H9 (cell line): ENCODE measurements around the gene ATP8B4. TPM values are rescaled to one million over a fixed set of nuclear protein-coding genes. Genes with fewer than 3 reads are reported as not detected.

Source experiments
- DNase-seq: peaks from one replicate; pipeline ENCODE4 v3.0.0-alpha.2; 2017
- H2AFZ ChIP-seq: one replicate; pipeline ENCODE4 v1.6.1; 2013; ENCODE audit warnings: mild to moderate bottlenecking, low read length, control low read depth, moderate library complexity
- H2AK5ac ChIP-seq: 2 replicates; pipeline ENCODE4 v1.6.1; 2013; ENCODE audit warnings: low read length, control low read depth, mixed read lengths; ENCODE audit not compliant: insufficient read length
- H2BK120ac ChIP-seq: one replicate; pipeline ENCODE4 v1.6.1; 2013; ENCODE audit warnings: low read depth, mild to moderate bottlenecking, low read length, control low read depth, inconsistent platforms; ENCODE audit not compliant: poor library complexity, severe bottlenecking
- H2BK12ac ChIP-seq: 2 replicates; pipeline ENCODE4 v1.6.1; 2013; ENCODE audit warnings: low read length, control low read depth, mixed read lengths, low read depth; ENCODE audit not compliant: insufficient read length
- H2BK15ac ChIP-seq: 2 replicates; pipeline ENCODE4 v1.6.1; 2013; ENCODE audit warnings: low read depth, low read length, control low read depth
- H2BK20ac ChIP-seq: one replicate; pipeline ENCODE4 v1.6.1; 2013; ENCODE audit warnings: low read depth, mild to moderate bottlenecking, low read length, control low read depth, inconsistent platforms; ENCODE audit not compliant: poor library complexity, severe bottlenecking
- H2BK5ac ChIP-seq: 2 replicates; pipeline ENCODE4 v1.6.1; 2013; ENCODE audit warnings: low read length, control low read depth, mixed read lengths; ENCODE audit not compliant: insufficient read length
- H3K14ac ChIP-seq: 2 replicates; pipeline ENCODE4 v1.6.1; 2013; ENCODE audit warnings: low read length, control low read depth; ENCODE audit not compliant: insufficient read depth
- H3K18ac ChIP-seq: 2 replicates; pipeline ENCODE4 v1.6.1; 2013; ENCODE audit warnings: low read depth, mild to moderate bottlenecking, mixed read lengths, low read length, control low read depth; ENCODE audit not compliant: insufficient read length
- H3K23ac ChIP-seq: 2 replicates; pipeline ENCODE4 v1.6.1; 2013; ENCODE audit warnings: low read length, control low read depth, mixed read lengths, low read depth; ENCODE audit not compliant: insufficient read length
- H3K23me2 ChIP-seq: 2 replicates; pipeline ENCODE4 v1.6.1; 2013; ENCODE audit warnings: low read depth, mild to moderate bottlenecking, mixed read lengths, low read length, control low read depth; ENCODE audit not compliant: insufficient read length, poor library complexity, severe bottlenecking
- H3K27ac ChIP-seq: 2 replicates; pipeline ENCODE4 v1.5.1; 2013; ENCODE audit warnings: low read length, control low read depth, mixed read lengths, low read depth; ENCODE audit not compliant: insufficient read length
- H3K27me3 ChIP-seq: 2 replicates; pipeline ENCODE4 v1.6.1; 2013; ENCODE audit warnings: low read length, control low read depth, inconsistent platforms; ENCODE audit not compliant: insufficient read depth
- H3K4ac ChIP-seq: 2 replicates; pipeline ENCODE4 v1.6.1; 2013; ENCODE audit warnings: low read depth, mild to moderate bottlenecking, control low read depth, inconsistent platforms, low read length, moderate library complexity
- H3K4me1 ChIP-seq: 2 replicates; pipeline ENCODE4 v1.6.1; 2013; ENCODE audit warnings: low read length, control low read depth, inconsistent platforms; ENCODE audit not compliant: insufficient read depth
- H3K4me2 ChIP-seq: 2 replicates; pipeline ENCODE4 v1.6.1; 2013; ENCODE audit warnings: low read length, control low read depth, mixed read lengths; ENCODE audit not compliant: insufficient read length, insufficient read depth
- H3K56ac ChIP-seq: 2 replicates; pipeline ENCODE4 v1.6.1; 2013; ENCODE audit warnings: low read depth, mild to moderate bottlenecking, mixed read lengths, low read length, control low read depth; ENCODE audit not compliant: insufficient read length
- H3K79me1 ChIP-seq: 2 replicates; pipeline ENCODE4 v1.6.1; 2013; ENCODE audit warnings: low read depth, mild to moderate bottlenecking, moderate library complexity, low read length, control low read depth, inconsistent platforms; ENCODE audit not compliant: insufficient read depth, poor library complexity, severe bottlenecking
- H3K79me2 ChIP-seq: 2 replicates; pipeline ENCODE4 v1.6.1; 2013; ENCODE audit warnings: low read length, control low read depth, inconsistent platforms; ENCODE audit not compliant: insufficient read depth
- H3K9ac ChIP-seq: 2 replicates; pipeline ENCODE4 v1.6.1; 2013; ENCODE audit warnings: low read length, control low read depth, mixed read lengths; ENCODE audit not compliant: insufficient read length; ENCODE audit errors: extremely low read depth
- H3K9me3 ChIP-seq: one replicate; pipeline ENCODE4 v1.6.1; 2013; ENCODE audit warnings: low read depth, low read length, inconsistent platforms; ENCODE audit not compliant: control insufficient read depth
- H3T11ph ChIP-seq: one replicate; pipeline ENCODE4 v1.6.1; 2013; ENCODE audit warnings: mild to moderate bottlenecking, low read length, control low read depth, inconsistent platforms
- H4K20me1 ChIP-seq: one replicate; pipeline ENCODE4 v1.6.1; 2013; ENCODE audit not compliant: control insufficient read depth, insufficient read length, insufficient read depth
- H4K5ac ChIP-seq: 2 replicates; pipeline ENCODE4 v1.6.1; 2013; ENCODE audit warnings: low read depth, mild to moderate bottlenecking, mixed read lengths, low read length, control low read depth; ENCODE audit not compliant: insufficient read length
- H4K8ac ChIP-seq: replicated peaks from 2 replicates; pipeline ENCODE4 v1.6.1; 2013; ENCODE audit warnings: low read length, control low read depth, mixed read lengths, low read depth; ENCODE audit not compliant: insufficient read length
- H4K91ac ChIP-seq: 2 replicates; pipeline ENCODE4 v1.6.1; 2013; ENCODE audit warnings: low read depth, mild to moderate bottlenecking, moderate library complexity, mixed read lengths, low read length, control low read depth; ENCODE audit not compliant: insufficient read length
- H3K27ac Mint-ChIP-seq, 3 experiments: 2 replicates in 2 of 3; 3 replicates in 1 of 3; pipeline ENCODE4 v1.8.0; 2020 to 2021; ENCODE audit warnings: mixed read lengths in 3 of 3, mild to moderate bottlenecking in 1 of 3, moderate library complexity in 1 of 3
- H3K27me3 Mint-ChIP-seq: 2 replicates; pipeline ENCODE4 v1.8.0; 2021; ENCODE audit warnings: low read depth, mild to moderate bottlenecking, moderate library complexity, mixed read lengths
- H3K36me3 Mint-ChIP-seq, 3 experiments: 2 replicates in 2 of 3; 3 replicates in 1 of 3; pipeline ENCODE4 v1.8.0; 2020 to 2021; ENCODE audit warnings: low read depth in 3 of 3, mixed read lengths in 3 of 3; ENCODE audit not compliant: insufficient read depth in 1 of 3
- H3K4me1 Mint-ChIP-seq, 2 experiments: 2 replicates each; pipeline ENCODE4 v1.8.0; 2020; ENCODE audit warnings: mixed read lengths in 2 of 2
- H3K4me3 Mint-ChIP-seq, 2 experiments: 2 replicates in 1 of 2; 3 replicates in 1 of 2; pipeline ENCODE4 v1.8.0; 2020 to 2021; ENCODE audit warnings: mild to moderate bottlenecking in 2 of 2, mixed read lengths in 2 of 2, moderate library complexity in 1 of 2
- H3K9me3 Mint-ChIP-seq, 2 experiments: 2 replicates in 1 of 2; 3 replicates in 1 of 2; pipeline ENCODE4 v1.8.0; 2020; ENCODE audit warnings: mild to moderate bottlenecking in 2 of 2, mixed read lengths in 2 of 2, moderate library complexity in 1 of 2
- CTCF ChIP-seq: fragments of 200-600 bp; sonication (generic); conservative IDR thresholded peaks from 3 replicates; pipeline ENCODE4 v1.8.0; 2021; ENCODE audit warnings: antibody characterized with exemption, mild to moderate bottlenecking
- WGBS: extraction: QIAGEN DNeasy Blood & Tissue Kit; methylation state at CpG from one replicate; pipeline ENCODE4 v1.1.7; 2013; ENCODE audit warnings: missing lambda C conversion rate, low lambda C conversion rate, mixed read lengths; ENCODE audit not compliant: insufficient read length; ENCODE audit errors: extremely low coverage; 5-methylcytosine and 5-hydroxymethylcytosine counted together
- total RNA-seq: library from RNA; stranded (reverse); gene quantifications from 2 replicates; pipeline ENCODE4 v1.2.1, GENCODE V29; 2021

The ATP8B4 gene
- total RNA-seq, 1 experiment from 2014 or later: 0.52 TPM

- Histone ChIP-seq H3K9me3 (no peaks in the 10 kb centered on the region), H3K23ac (no peak overlapping the region), H4K20me1 (no peaks in the 10 kb centered on the region), H4K5ac (no peak overlapping the region), H3K9ac (no peak overlapping the region), H2BK20ac (no peak overlapping the region), H3K79me1 (no peaks in the 10 kb centered on the region), H3K4me2 (no peak overlapping the region), H4K8ac (no peak overlapping the region), H2BK15ac (no peak overlapping the region), H4K91ac (no peak overlapping the region), H3K18ac (no peak overlapping the region), H3K23me2 (no peaks in the 10 kb centered on the region), H3K4ac (no peak overlapping the region), H3K27ac (no peak overlapping the region), H3T11ph (no peak overlapping the region), H2BK120ac (no peak overlapping the region), H3K14ac (no peak overlapping the region), H3K56ac (no peak overlapping the region), H2BK12ac (no peak overlapping the region), H3K4me1 (no peaks in the 10 kb centered on the region), H2BK5ac (no peak overlapping the region), H3K79me2 (no peaks in the 10 kb centered on the region), H2AFZ (no peak overlapping the region), H3K27me3 (no peaks in the 10 kb centered on the region), H2AK5ac (no peak overlapping the region)
- no peaks in the 10 kb centered on the region for H3K9me3 Mint-ChIP-seq
- H3K27me3 Mint-ChIP-seq: peaks cover 3% of the 10 kb centered on the region; the same call in 1 of the 2 replicates
- no CpG with 5 or more reads among the region's 7 CpGs for WGBS
- H3K27ac Mint-ChIP-seq: no peak overlapping the region
- H3K4me3 Mint-ChIP-seq: no peak overlapping the region
- no peak for TF ChIP-seq CTCF
- no peak for DNase-seq
- no peaks in the 10 kb centered on the region for H3K36me3 Mint-ChIP-seq
- H3K4me1 Mint-ChIP-seq: peaks cover 9 to 10% of the 10 kb centered on the region in 2 experiments
Measured at GRCh38 chr15:49902685-49903501, 216.1 kb downstream of the ATP8B4 start.
